ENCODE data around the gene KCNQ5. TPM values are rescaled to one million over a fixed set of nuclear protein-coding genes. Genes with fewer than 3 reads are reported as not detected.

The KCNQ5 gene
- total RNA-seq, 1 experiment from 2014 or later, result not detected

DNA sequence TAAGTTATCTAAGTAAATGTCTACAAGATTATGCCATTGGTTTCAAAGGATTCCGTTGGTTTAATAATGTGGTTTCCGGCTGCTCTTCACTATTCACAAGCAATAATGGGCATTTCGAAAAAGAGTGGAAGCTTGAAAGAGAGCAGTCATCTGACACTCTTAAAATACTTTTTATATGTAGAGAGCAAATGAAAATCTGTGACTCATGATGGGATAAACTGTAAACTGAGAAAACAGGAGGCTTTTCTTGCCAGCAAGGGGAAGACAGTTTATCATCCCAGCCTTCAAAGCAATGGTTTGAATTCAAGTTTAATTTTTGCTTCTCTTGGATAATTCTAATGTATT is 457.7 kb downstream of the KCNQ5 start:
- no peaks in the 10 kb centered on the region for H3K4me1 ChIP-seq (ENCODE audit: control insufficient read depth in 1 of 2, insufficient read depth in 2 of 2, low read length in 2 of 2)
- H3K36me3 ChIP-seq (ENCODE audit: control insufficient read depth in 1 of 2, insufficient read depth in 2 of 2, low read length in 2 of 2), result no peaks in the 10 kb centered on the region
- DNase-seq (ENCODE audit: low read depth, low spot score) (no peak), ATAC-seq (no peak)
- H3K27ac ChIP-seq (ENCODE audit: low read depth, low read length), result no peak overlapping the region
- intact Hi-C loops (cut with micrococcal nuclease), result no loop called here
- TF ChIP-seq SIN3A (IDR thresholded peaks at IDR 0.05; ENCODE audit: low read depth), result no peak
- TF ChIP-seq, protein P1, sequence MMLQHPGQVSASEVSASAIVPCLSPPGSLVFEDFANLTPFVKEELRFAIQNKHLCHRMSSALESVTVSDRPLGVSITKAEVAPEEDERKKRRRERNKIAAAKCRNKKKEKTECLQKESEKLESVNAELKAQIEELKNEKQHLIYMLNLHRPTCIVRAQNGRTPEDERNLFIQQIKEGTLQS (IDR thresholded peaks at IDR 0.05), result no peak
- no peak for TF ChIP-seq EZH2 (IDR thresholded peaks at IDR 0.05)
- TF ChIP-seq SRF (IDR thresholded peaks at IDR 0.05; ENCODE audit: low read depth), result no peak
- no peak for TF ChIP-seq TCF7L2 (IDR thresholded peaks at IDR 0.05; ENCODE audit: borderline replicate concordance, extremely low read depth, insufficient read depth, insufficient read length)
- TF ChIP-seq YY1 (IDR thresholded peaks at IDR 0.05; ENCODE audit: extremely low read depth, insufficient replicate concordance, low read depth, low read length), result no peak
- TF ChIP-seq FOSL1 (IDR thresholded peaks at IDR 0.05; ENCODE audit: low read depth), result no peak
- no peak for TF ChIP-seq SP1 (IDR thresholded peaks at IDR 0.05; ENCODE audit: low read depth)
- no peak for TF ChIP-seq RAD21 (IDR thresholded peaks at IDR 0.05; ENCODE audit: low read depth)
- TF ChIP-seq ZFX (IDR thresholded peaks at IDR 0.05), result no peak
- TF ChIP-seq, protein P2, sequence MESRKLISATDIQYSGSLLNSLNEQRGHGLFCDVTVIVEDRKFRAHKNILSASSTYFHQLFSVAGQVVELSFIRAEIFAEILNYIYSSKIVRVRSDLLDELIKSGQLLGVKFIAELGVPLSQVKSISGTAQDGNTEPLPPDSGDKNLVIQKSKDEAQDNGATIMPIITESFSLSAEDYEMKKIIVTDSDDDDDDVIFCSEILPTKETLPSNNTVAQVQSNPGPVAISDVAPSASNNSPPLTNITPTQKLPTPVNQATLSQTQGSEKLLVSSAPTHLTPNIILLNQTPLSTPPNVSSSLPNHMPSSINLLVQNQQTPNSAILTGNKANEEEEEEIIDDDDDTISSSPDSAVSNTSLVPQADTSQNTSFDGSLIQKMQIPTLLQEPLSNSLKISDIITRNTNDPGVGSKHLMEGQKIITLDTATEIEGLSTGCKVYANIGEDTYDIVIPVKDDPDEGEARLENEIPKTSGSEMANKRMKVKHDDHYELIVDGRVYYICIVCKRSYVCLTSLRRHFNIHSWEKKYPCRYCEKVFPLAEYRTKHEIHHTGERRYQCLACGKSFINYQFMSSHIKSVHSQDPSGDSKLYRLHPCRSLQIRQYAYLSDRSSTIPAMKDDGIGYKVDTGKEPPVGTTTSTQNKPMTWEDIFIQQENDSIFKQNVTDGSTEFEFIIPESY (IDR thresholded peaks at IDR 0.05; ENCODE audit: extremely low read depth, insufficient replicate concordance, low read length), result no peak
- no peak for TF ChIP-seq POLR2A (IDR thresholded peaks at IDR 0.05; ENCODE audit: borderline replicate concordance, extremely low read depth, insufficient read depth, insufficient read length)
- no peak for TF ChIP-seq CBX3 (IDR thresholded peaks at IDR 0.05; ENCODE audit: low read depth)
- TF ChIP-seq, protein P3, sequence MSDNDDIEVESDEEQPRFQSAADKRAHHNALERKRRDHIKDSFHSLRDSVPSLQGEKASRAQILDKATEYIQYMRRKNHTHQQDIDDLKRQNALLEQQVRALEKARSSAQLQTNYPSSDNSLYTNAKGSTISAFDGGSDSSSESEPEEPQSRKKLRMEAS (IDR thresholded peaks at IDR 0.05), result no peak
- no peak for TF ChIP-seq ZNF274 (IDR thresholded peaks at IDR 0.05; ENCODE audit: low read depth, low read length)
- TF ChIP-seq EGR1 (IDR thresholded peaks at IDR 0.05; ENCODE audit: low read depth), result no peak
- TF ChIP-seq CEBPB (IDR thresholded peaks at IDR 0.05; ENCODE audit: low read depth), result no peak
- TF ChIP-seq POLR2AphosphoS5 (IDR thresholded peaks at IDR 0.05; ENCODE audit: low read depth, low read length), result no peak
- TF ChIP-seq EZH2phosphoT487 (IDR thresholded peaks at IDR 0.05; ENCODE audit: borderline replicate concordance), result no peak
- H3K9me2 ChIP-seq (ENCODE audit: insufficient read depth), result no peaks in the 10 kb centered on the region
- H3K9me3 ChIP-seq (ENCODE audit: control insufficient read depth in 1 of 2, insufficient read depth in 1 of 2, low read depth in 1 of 2, low read length in 2 of 2), result no peaks in the 10 kb centered on the region
- no TSS peak for BruUV-seq (replicated peaks)
- CTCF ChIA-PET, result no interaction called here
- POLR2A ChIA-PET, result no interaction called here
- H3K4me2 ChIP-seq (ENCODE audit: low read length), result no peak overlapping the region
- no peak overlapping the region for H2AFZ ChIP-seq (ENCODE audit: low read depth, low read length, poor library complexity, severe bottlenecking)
- no peaks in the 10 kb centered on the region for H3K79me2 ChIP-seq (ENCODE audit: insufficient read depth, low read length)
- peaks cover 60% of the 10 kb centered on the region for H3K27me3 ChIP-seq (ENCODE audit: insufficient read depth, low read length)
- no peak overlapping the region for H3K4me3 ChIP-seq (replicated peaks in 1 of 2; ENCODE audit: low read depth in 1 of 2, low read length in 2 of 2)
- H3K9ac ChIP-seq (ENCODE audit: low read length), result no peak overlapping the region
- H4K20me1 ChIP-seq (ENCODE audit: insufficient read depth), result no peaks in the 10 kb centered on the region
- RAD21 ChIA-PET (ENCODE audit: low non-redundant PET in 1 of 2, low total read pairs in 2 of 2, uncharacterized antibody in 2 of 2, unreplicated experiment in 2 of 2), result no interaction called here

Data from HCT116 (cell line).